ENCODE data around the gene MAST4.

The MAST4 gene

DNA sequence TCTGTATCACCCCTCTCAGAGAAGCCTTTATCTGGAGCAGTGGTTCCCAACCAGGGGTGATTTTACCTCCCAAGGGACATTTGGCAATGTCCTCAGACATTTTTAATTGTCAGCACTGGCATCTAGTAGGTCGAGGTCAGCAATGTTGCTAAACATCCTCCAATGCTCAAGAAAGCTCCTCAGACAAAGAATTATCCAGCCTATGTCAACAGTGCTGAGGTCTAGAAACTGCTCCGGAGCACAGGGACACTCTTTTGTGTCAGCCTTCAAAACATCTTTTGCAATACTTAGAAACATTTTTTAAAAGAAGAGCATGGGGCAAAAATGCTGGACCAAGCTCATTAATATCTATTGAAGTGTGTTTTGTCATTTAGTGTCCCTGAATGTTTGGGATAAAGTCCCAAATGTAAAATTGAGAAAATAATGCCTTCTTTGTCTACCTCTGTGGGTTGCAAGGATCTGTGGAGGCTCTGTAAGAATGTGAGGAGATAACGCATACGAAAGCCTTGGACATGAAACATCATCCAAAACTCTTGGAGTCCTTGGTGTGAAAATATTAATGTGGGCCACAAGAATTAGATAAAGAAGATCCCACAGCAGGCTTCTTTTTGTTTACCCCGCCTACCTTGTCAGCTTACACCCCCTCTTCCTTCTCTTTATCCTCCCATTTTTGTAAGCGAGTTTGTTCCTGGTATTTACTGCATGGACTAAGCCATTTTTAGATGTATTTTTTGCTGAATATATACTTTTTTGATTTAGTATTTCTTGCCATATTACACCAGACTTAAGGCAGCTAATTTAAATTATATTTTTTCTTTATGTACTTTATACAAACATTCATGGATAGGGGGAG is 406.9 kb downstream of the MAST4 start:
- DNase-seq: no peak

DNA sequence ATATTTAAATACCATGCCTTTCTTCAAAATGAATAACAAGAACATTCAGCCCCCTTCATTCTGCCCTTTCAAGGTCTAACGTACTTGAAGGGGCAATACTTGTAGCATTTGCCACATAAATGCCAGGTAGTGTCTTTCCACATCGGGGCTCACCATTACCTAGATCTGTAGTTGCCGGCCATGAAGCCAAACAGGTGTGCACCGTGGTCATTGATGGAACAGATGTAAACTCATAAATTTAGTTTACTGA is 407.4 kb downstream of the MAST4 start:
- DNase-seq: no peak

DNA sequence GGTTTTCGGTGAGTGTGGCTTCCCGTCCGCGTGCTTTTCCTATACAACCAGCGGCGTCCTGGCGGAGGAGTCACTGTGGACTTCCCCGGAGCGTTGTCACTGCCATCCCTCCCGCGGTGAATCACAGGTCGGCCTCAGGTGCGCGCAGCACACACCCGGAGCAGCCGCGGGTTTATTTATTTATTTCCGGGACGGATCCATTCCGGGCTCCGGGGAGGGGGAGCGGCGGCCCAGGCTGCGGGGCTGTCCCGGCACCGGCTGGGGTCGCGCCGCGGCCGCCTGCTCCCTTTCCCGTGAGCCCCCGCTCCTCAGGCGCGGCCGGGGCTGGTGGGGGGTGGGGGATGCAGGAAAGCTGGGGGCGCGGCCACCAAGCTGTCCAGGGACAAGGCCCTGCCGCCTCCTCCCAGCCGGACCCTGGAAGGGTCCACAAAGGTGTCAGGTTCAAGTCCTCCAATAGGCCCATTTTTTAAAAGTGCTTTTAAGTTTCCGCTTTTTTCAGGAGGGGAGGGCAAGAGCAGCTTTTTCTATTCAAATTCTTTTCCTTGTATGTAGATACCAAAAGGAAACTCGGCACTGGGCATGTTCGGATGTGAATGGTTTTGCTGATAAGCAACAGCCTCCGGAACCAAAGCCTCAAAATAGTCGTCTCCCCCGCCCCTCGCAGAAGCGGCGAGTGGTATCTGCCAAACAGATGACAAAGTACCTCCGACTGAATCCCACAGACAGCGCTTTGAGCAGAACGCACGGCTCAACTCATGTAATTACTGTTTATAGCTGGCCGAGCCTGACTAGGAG is 407.9 kb downstream of the MAST4 start:
- peak; percentile 75 to 92 (median 88) for DNase-seq

DNA sequence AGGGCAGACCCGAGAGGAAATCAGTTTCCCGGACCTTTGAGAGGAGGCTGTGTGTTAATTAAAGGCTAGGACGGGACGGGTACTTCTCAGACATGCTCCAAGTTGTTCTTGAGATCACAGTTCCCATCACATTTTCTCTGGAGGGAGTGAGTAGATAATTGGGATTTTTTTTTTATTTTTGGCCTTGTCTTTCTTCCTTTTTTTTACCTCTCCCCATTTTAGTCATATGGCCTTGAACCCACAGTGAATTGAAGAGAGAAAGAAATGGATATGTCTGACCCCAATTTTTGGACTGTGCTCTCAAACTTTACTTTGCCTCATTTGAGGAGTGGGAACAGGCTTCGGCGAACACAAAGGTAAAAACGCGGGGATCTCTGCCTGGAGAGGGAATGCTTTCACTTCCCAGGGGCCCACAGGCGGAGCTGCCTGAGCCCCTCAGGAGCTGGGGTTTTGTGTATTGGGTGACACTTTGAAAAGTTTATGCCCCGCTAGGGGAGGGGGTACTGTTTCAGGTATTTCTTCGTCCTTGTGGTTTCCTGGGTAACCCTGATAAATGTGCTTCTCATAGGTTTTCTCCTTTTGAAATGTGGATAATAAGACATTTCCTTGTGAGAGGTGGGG is 408.6 kb downstream of the MAST4 start:
- peak in 1 of 3 experiments; percentile 55 for DNase-seq

DNA sequence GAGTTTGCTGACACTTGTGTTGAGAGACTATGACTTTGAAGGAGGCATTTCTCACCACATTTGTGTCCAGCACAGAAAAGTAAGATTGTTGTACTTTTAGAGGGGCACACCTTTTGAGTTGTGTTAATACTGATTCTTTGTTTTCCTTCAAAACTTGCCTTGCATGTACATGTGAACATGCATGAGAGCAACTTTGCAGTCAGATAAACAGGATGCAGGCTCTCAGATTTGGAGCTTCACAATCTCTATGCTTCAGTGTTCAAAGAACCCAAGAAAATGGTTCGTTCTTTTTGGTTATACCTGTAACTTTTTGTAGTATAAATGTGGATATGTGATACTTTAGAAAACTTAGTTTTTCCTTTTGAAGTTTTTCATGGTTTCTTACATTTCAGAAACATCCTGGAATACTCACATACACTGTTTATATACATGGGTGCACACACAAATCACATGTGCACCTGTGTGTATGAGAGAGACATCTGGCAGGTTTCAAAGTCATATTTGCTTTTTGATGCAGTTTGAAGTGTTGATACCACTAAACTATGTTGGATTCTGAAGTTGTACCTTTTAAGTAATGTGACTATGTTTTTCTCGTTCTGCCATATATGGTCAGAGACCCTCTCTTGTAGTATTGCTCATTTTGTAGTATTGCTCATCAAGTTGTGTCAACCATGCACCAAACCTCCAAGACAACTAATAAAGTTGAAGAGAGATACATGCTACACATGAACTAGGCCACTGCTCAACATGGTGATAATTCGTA is 409.7 kb downstream of the MAST4 start:
- DNase-seq: no peak

DNA sequence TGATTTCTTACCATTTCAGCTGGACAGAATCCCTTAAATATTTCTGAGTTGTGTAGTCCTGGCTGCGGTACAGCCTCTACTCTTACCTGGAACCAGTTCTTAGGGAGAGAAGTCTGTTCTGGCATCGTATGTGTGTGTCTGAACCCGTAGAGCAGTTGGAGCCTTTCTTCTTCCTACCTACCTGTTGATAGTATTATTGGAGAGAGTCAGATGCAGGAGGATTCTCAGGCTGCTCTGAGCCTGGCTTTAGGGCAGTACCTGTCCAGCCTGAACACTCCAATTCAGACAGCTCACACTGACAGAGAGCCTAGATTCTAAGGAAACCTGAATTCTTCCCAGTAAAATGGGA is 410.3 kb downstream of the MAST4 start:
- DNase-seq: no peak

DNA sequence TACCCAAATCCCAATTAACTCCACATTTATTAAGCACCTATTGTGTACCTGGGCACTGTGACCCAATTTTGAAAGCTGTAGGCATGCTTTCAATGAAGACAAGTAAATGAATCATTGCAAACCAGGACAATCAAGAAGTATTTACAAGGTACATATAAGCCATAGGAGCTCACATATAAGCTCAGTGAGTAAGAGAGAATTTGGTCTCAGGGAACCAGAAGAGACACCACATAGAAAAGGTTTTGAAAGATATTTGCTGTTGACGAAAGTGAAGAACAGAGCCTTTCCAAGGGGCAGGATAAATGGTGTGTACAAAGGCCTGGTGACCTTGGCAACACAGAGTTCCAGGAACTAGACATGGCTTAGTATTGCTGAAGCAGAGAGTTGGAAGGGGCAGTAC is 412.8 kb downstream of the MAST4 start:
- no peak for DNase-seq

DNA sequence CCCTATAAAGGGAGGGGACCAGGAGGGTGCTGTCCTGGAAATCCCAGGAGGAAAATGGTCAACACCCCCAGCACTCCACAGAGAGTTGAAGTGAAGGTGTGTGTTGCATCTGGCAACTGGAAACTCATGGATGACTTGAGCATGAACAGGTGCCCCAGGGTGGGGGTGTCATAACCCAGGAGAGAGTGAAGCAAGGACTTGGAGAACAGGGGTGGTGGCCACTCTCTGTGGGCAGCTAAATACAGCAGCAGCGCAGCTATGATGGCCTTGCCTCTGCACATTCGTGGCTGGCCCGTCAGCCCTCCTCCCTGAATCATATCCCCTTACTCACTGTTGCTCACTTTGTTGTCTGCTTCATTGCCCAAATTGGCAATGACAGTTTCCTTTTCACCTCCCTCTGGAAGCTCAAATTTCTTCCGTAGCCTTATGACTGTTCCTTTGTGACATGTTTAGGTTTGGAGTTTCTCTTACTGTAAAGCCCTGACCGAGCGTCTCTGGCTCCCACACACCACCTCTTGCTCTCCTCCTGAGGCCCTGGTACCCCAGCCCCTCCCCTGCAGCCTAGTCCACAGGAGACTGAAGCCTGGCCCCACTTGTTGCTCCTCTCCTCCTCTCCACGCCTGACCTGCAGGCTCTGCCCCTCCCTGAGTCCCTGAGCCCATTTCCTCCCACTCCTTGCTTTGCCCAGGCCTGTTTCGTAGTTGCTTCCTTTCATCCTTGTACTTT is 414.7 kb downstream of the MAST4 start:
- DNase-seq: peak in 1 of 3 experiments; percentile 10

DNA sequence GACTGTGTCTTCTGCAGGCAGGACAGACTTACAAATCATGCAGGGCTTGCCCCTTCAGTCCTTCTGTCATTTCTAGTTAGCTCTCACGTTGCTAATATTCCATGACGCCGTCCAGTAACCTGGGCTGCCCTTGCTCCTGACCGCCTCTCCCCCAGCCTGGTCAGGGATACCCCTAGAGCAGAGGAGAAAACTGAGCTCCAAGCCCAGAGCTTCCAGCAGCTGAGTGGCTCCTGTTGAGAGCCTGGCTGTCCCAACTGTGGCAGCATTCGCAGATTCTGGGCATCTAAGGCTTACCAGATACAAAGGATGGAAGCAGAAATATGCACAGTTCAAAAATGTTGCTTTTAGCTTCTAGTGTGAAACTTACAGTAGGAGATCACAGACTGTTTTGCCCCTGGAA is 415.2 kb downstream of the MAST4 start:
- DNase-seq: no peak

DNA sequence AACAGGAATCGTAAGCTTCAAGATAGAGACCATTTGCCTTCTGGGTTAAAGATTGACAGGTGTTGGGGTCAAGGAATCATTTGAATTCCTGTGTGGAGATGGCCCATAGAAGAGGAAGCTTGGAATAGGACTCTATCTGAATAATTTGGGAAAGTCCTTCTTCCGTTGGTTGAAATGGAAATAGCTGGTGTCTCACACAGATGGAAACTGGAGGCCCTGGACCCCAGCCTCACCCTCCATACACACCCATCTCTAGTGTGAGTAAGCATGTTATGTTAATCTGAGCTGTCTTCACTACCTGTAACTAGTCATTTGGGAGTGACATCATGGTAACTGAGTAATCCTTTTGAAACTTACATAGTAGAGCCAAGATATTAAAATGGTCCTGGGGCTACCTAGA is 416.0 kb downstream of the MAST4 start:
- no peak for DNase-seq

DNA sequence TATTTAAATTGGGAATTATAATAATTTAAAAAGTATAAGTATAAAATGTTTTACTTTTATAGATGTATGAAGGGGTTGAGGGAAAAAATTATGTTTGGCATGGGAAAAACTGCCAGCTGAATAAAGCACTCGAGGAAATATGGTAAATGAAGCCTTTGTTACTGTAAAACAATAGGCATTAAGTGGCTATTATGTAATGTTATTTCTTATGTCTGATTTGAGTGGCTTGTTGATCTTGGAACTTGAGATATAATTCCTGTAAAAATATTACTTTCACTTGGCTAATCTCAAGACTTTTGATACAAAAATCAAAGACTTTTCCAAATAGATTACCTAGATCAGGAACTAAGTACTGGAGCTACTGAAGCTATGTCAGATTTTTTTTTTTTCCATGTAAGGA is 417.5 kb downstream of the MAST4 start:
- no peak for DNase-seq

DNA sequence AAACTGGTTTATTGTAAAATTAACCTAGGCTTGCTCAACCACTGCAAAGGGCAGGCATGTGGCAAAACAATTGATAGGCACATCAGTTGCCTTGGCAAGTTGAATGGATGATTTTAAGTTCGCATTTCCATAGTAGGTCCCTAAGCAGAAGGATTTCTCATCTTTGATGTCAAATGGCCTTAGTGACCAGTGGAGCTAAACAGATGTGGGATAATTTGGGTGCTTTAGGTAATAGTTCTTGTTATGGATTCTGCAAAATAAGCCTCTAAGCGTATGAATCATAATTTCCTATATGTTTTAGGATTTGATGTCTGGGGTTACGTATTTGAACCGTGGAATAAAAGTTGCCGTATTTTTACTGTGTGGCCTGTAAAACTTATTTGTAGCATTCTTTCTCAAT is 418.0 kb downstream of the MAST4 start:
- no peak for DNase-seq

DNA sequence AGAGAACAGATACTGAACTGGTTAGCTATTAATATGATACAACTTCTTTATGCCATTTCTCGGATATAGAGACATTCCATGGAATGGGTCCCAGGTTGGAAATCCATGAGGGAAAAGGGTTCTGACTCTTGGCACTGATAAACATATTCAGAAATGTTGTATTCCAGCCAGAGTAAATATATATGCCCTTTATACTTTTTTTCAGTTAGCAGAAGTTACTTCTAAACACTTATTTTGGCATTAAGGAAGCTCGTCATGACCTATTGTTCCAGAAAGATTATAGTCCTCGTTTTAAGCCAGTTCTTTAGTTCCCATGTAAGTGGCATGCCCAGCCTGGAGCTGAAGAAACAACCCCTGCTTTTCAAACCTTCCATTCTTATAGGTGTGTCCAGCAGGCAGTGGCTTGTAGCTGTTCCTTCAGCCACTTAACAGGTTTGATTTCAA is 418.8 kb downstream of the MAST4 start:
- no peak for DNase-seq

DNA sequence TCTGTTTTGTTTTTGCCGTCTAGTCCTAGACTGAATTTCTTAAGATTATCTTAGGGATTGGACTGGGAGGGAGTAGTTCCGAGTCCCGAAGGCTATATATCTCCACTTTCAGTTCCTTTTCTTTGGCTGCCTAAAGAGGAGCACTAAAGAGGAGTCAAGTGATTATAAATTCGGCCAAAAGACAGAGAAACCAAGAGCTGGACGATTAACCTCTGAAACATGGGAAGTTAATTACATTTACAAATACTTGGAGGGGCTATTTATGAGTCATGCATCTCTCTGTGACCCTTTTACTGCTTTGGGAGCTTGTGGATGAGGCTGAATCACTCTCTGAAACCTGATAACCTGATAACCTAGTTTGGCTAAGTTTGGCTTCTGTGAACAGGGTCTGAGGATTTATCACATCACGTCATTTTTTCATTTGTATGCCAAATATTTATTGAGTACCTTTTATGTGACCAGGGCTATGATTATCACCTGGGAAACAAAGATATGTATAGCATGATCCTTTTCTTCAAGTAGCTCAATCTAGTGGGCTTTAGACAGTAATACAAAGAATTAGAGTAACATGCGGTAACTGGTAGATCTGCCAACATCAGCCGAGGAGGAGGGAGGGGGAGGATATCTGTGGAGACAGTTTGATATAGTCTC is 419.5 kb downstream of the MAST4 start:
- peak in 1 of 3 experiments; percentile 60 for DNase-seq

DNA sequence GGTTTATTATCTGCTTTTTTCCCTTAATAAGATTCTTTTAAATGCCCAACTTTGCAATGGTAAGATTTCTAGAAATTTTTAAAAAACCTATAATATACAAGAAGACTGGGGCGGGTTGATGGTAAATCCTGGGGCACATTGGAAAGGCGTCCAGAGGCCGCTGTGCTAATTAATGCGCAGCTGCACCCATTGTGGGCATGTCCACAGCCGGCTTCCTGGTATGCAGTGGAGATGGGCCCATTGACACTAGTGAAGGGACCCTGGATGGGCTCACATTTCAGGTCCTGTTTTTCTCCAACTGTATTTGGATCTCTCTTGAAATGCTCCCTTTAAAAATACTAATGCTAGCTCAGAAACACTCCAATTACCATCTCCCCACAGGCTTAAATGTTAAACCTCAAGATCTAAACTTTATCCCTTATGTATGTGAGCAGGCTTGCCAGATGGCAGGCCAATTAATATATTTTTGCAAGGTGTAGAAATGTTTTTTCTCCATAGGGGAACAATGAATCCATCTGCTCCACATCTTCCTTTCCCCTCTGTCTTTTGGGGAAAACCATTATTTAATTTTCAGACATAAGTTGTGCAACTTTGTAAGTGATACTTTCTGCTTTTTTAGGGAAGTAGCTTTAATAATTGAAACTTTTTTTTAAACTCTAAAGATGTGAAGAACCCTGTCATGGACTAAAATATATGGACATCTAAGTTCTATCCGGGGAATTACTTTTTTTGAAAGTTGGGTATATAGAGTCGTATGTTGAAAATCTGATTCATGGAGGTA is 423.1 kb downstream of the MAST4 start:
- no peak for DNase-seq

DNA sequence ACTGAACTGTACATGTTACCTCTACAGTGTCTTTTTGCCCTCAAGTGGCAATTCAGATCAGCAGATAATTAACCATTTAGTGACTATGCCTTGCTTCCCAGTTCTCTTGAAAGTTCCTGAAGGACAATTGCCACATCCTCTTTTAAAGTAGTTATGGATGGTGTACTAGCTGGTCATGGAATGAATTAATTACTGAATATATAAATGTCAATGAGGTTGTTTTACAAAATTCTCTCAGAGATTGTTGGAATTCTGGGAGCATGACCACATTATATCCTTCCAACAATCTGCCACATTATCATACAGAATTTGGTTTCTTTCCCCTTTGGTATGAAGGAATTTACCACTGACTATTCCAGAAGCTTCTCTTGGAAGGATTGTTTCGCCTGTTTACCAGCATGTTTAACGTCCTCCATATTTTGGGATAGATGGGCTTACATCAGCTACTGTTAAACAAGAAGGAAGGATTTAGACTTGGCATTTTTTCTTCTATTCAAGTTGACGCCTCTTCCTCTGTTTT is 424.0 kb downstream of the MAST4 start:
- no peak for DNase-seq

DNA sequence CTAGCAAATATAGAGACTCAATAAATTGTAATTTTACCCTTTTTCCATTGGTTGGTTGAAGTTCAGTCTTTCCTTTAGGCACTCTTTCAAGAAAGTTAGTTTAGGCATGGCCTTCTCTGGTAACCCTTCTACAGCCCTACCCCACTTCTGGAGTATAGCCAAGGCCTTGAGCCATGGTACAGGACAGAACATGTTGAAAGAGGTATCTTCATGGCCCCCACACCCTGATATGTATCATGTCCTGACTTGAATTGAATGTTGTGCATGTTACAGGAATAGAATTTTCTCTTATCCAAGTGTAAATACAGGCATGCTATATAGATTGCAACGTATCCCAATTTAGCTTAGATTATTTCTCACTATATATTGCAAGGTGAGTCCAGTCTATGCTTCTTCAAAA is 424.8 kb downstream of the MAST4 start:
- DNase-seq: no peak

DNA sequence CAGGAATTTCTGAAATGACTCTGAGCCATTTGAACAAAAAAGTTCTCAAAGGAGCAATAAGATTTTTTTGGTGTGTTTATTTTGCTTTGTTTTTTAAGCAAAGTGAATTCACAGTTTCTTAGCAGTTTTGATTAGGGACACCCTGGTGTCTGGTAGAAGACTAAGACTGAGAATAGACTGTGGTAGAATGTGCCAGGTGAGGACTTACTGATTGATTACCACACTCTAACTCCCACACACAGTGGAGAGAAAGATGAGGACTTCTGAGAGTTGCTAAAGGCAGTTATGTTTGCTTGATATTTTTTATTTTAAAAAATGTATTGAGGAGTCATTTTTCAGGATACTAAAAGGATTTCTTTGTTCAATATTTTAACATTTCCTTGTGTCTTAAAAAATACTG is 425.3 kb downstream of the MAST4 start:
- no peak for DNase-seq

DNA sequence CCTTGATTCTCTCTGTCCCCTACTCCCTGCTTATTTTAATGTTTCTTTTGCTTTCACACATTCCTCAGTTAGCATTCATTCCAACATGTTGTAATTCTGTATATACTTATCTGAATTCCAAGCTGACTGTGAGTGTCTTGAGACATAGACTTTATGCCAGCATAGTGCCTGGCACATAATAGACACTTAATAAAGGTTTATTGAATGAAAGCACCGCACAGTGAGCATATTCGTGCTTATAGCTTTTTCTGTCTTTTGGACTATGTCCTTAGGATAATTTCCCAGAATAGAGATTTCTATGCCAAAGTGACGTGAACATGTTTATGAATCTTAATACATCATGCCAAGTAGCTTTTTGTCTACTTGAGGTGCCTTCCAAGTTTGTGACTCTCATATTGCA is 425.8 kb downstream of the MAST4 start:
- no peak for DNase-seq

DNA sequence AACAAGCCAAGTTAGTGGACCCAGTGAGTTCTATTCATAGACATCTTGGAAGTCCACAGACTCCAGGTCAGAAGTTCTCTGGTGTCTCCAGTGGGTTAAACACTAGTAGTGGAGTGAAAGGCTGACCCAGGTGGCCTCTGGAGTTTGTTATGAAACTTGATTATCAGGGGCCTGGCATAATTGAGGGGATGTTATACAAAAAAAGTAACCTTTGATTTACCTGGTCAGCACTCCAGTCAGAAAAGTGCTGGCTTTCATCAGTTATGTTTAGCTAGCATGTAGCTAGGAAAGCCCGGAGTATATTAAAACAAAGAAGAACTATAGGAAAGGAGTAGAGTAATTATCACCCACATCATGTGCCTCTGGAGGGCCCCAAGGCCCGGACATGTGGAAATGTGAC is 429.3 kb downstream of the MAST4 start:
- DNase-seq: no peak

DNA sequence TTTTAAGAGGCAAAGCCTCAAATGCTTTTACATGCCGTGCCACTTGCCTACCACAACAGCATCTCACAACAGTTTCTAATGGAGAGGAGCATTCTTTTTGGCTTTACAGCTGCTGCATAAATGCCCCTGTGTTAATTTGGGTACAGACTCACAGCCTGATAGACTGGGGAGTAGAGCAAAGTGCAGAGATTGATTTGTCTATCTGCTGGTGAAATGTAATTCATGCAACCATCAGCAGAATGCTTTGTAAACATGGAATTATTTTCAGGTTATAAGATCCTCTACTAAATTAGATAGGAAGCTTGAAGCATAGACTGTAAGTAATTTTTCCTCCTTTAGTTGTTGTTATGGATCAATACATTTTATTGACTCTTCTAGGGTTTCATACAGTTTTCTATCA is 430.1 kb downstream of the MAST4 start:
- no peak for DNase-seq
